ENCODE results near the gene HSPA9. TPM values are rescaled to one million over a fixed set of nuclear protein-coding genes. Genes with fewer than 3 reads are reported as not detected.

The HSPA9 gene
- total and polyA plus RNA-seq, 9 of the 15 experiments (the other 6 are each of a cell fraction or from before 2014, with no cell fraction given): 195 to 583 (median 514) TPM

- no peak for TF ChIP-seq ZNF592 (IDR thresholded peaks at IDR 0.05)
These were observed 19.3 kb upstream of the HSPA9 start (continued) for GRCh38 chr5:138594305-138595058.

DNA sequence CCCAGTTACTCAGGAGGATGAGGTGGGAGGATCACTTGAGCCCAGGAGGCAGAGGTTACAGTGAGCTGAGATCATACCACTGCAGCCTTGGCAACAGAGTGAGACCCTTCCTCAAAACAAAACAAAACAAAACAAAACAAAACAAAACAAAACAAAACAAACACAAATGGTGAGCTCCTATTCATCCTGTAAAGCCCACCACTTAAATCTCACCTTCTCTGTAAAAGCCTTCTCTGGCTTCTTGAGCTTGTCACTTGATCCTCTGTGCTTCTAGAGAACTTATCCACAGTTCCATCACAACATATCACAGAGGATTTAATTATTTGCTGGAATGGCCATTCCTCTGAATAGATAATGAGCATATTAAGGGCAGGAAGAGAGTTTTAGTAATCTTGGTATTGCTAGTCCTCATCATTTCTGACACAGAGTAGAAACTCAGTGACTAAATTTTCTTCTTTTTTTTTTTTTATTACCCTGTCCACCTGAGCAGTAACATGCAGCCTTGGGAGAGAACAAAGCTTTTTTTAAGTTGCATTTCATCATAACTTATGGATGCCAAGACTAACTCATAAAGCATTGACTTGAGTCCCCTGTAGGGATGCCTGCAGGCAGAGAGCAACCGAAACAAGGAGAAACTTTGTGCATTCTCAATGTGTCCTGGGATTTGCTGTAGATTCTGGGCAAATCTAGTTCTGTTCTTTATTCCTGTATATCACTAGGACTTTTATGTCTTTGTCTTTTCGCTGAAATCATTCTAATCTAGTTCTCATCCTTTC lies 13.0 kb upstream of the HSPA9 start:
- 3% methylated on average over 2 of the region's 2 CpGs for WGBS (ENCODE audit: insufficient coverage, low coverage, missing lambda C conversion rate)
- no peaks in the 10 kb centered on the region for H4K20me1 ChIP-seq (replicated peaks; ENCODE audit: control insufficient read depth, insufficient read depth, low read length)
- no peak overlapping the region for H3K27ac ChIP-seq (ENCODE audit: extremely low read depth, low read depth, low read length)
- no peaks in the 10 kb centered on the region for H3K9me3 ChIP-seq (replicated peaks; ENCODE audit: control insufficient read depth, insufficient read depth, low read depth, low read length)
- no peak for FAIRE-seq
- no TSS peak for BruUV-seq (replicated peaks)
- in situ Hi-C loops (cut with MboI): loop anchor here (10.0 kb wide), 1 partner anchor 677 kb away; no protein-coding TSS in a partner anchor
- intact Hi-C loops (cut with micrococcal nuclease): no loop called here
- no peaks in the 10 kb centered on the region for H3K79me2 ChIP-seq (ENCODE audit: control insufficient read depth, insufficient read depth, low read length)
- H3K27me3 ChIP-seq (ENCODE audit: control insufficient read depth in 2 of 2, insufficient read depth in 2 of 2, low read length in 2 of 2): peaks cover 0 to 15% of the 10 kb centered on the region in 2 experiments; a peak in 1 of 5 replicates
- no peak overlapping the region for H3K4me3 ChIP-seq
- DNase-seq (ENCODE audit: extremely low read depth in 1 of 4, low spot score in 3 of 4): no peak
- H2AFZ ChIP-seq (ENCODE audit: low read depth, low read length): no peak overlapping the region
- no peak for ATAC-seq
- no peak overlapping the region for H3K9ac ChIP-seq (ENCODE audit: insufficient read depth in 1 of 2, low read depth in 2 of 2, low read length in 2 of 2)
- POLR2A ChIA-PET: interaction anchor here (0.6 to 1.8 kb wide), 2 partner anchors 9 to 807 kb away, joined by 4 to 7 read pairs; no protein-coding TSS in a partner anchor
- CTCF ChIA-PET (ENCODE audit: low intra/inter-chr PET ratio): no interaction called here
- H3K9me1 ChIP-seq (ENCODE audit: control insufficient read depth, insufficient read depth, low read length): no peaks in the 10 kb centered on the region
- H3K4me2 ChIP-seq (ENCODE audit: insufficient read depth, low read length): no peak overlapping the region
- H3K36me3 ChIP-seq (ENCODE audit: control insufficient read depth, insufficient read depth, low read length): no peaks in the 10 kb centered on the region
- H3K4me1 ChIP-seq (replicated peaks in 1 of 2; ENCODE audit: control insufficient read depth in 2 of 2, insufficient read depth in 2 of 2, low read length in 2 of 2): no peaks in the 10 kb centered on the region
- TF ChIP-seq, protein P1, sequence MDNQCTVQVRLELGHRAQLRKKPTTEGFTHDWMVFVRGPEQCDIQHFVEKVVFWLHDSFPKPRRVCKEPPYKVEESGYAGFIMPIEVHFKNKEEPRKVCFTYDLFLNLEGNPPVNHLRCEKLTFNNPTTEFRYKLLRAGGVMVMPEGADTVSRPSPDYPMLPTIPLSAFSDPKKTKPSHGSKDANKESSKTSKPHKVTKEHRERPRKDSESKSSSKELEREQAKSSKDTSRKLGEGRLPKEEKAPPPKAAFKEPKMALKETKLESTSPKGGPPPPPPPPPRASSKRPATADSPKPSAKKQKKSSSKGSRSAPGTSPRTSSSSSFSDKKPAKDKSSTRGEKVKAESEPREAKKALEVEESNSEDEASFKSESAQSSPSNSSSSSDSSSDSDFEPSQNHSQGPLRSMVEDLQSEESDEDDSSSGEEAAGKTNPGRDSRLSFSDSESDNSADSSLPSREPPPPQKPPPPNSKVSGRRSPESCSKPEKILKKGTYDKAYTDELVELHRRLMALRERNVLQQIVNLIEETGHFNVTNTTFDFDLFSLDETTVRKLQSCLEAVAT (IDR thresholded peaks at IDR 0.05): no peak
- TF ChIP-seq KLF13 (tag; IDR thresholded peaks at IDR 0.05; ENCODE audit: borderline replicate concordance, low read depth): no peak
- no peak for TF ChIP-seq PCBP1 (IDR thresholded peaks at IDR 0.05; ENCODE audit: low read depth, low read length, poor library complexity, severe bottlenecking)
- no peak for TF ChIP-seq CEBPB (tag; IDR thresholded peaks at IDR 0.05)
- TF ChIP-seq NBN (IDR thresholded peaks at IDR 0.05; ENCODE audit: low read depth): no peak
- TF ChIP-seq, protein P2, sequence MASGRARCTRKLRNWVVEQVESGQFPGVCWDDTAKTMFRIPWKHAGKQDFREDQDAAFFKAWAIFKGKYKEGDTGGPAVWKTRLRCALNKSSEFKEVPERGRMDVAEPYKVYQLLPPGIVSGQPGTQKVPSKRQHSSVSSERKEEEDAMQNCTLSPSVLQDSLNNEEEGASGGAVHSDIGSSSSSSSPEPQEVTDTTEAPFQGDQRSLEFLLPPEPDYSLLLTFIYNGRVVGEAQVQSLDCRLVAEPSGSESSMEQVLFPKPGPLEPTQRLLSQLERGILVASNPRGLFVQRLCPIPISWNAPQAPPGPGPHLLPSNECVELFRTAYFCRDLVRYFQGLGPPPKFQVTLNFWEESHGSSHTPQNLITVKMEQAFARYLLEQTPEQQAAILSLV (tag; IDR thresholded peaks at IDR 0.05): no peak
- TF ChIP-seq ZNF23 (CRISPR knock-in tag; IDR thresholded peaks at IDR 0.05): no peak
- no peak for TF ChIP-seq RBM39 (optimal IDR thresholded peaks at IDR 0.05; ENCODE audit: low read depth, low read length)
- no peak for TF ChIP-seq SIN3B (IDR thresholded peaks at IDR 0.05; ENCODE audit: low read depth)
- TF ChIP-seq ESRRB (CRISPR knock-in tag; IDR thresholded peaks at IDR 0.05; ENCODE audit: borderline replicate concordance): no peak

Data from K562 (cell line).